Transverse colon (tissue), 4 donors: Measurements from ENCODE around the gene PHRF1. TPM values are rescaled to one million over a fixed set of nuclear protein-coding genes. Genes with fewer than 3 reads are reported as not detected.

Experiments used
- DNase-seq: peaks from one replicate; pipeline ENCODE4 v3.0.0-alpha.2; 2019
- H3K27ac ChIP-seq, 4 donors: fragments of 200-600 bp; sonication (generic); 2 replicates each; pipeline ENCODE4 v1.5.1; 2016 to 2018; ENCODE audit warnings: inconsistent platforms in 4 of 4
- H3K27me3 ChIP-seq: fragments of 200-600 bp; sonication (generic); 2 replicates; pipeline ENCODE4 v1.5.1; 2017; ENCODE audit warnings: inconsistent platforms
- H3K36me3 ChIP-seq, 4 donors: fragments of 200-600 bp; sonication (generic); 2 replicates each; pipeline ENCODE4 v1.5.1; 2017 to 2019; ENCODE audit warnings: inconsistent platforms in 4 of 4
- H3K4me1 ChIP-seq, 4 donors: fragments of 200-600 bp; sonication (generic); 2 replicates each; pipeline ENCODE4 v1.5.1; 2017 to 2020; ENCODE audit warnings: inconsistent platforms in 4 of 4
- H3K4me3 ChIP-seq, 4 donors: fragments of 200-600 bp; sonication (generic); 1 replicate in 1 of 4; 2 replicates in 3 of 4; pipeline versions ENCODE4 v1.5.1 to v1.6.1; 2017 to 2019; ENCODE audit warnings: inconsistent platforms in 4 of 4
- H3K9me3 ChIP-seq, 2 donors: fragments of 200-600 bp; sonication (generic); 2 replicates each; pipeline ENCODE4 v1.5.1; 2017 to 2019; ENCODE audit warnings: inconsistent platforms in 2 of 2
- EP300 ChIP-seq: sonication (generic); formaldehyde crosslinking; IDR thresholded peaks from one replicate; pipeline ENCODE4 v1.6.1; 2017; ENCODE audit warnings: antibody characterized with exemption, low read depth
- POLR2A ChIP-seq: fragments of 450-650 bp; IDR thresholded peaks from one replicate; pipeline ENCODE4 v1.6.1; 2016; ENCODE audit warnings: antibody characterized with exemption, mild to moderate bottlenecking, moderate library complexity
- POLR2AphosphoS5 ChIP-seq, 3 donors: sonication (generic); formaldehyde crosslinking; IDR thresholded peaks; one replicate each; pipeline ENCODE4 v1.6.1; 2016; ENCODE audit warnings: antibody characterized with exemption in 3 of 3
- WGBS, 2 donors: methylation state at CpG; one replicate each; pipeline ENCODE4 v1.1.5; 2018; ENCODE audit warnings: low coverage in 1 of 2; 5-methylcytosine and 5-hydroxymethylcytosine counted together
- in situ Hi-C, 4 donors: fragments of 200-750 bp; cut with MboI; loops; one replicate each; pipeline versions ENCODE4 v1.15.0 to v1.15.1; 2017; ENCODE audit warnings: low sequenced_read_pairs in 3 of 4, low pct_ligation_motif_present in 1 of 4, low pct_unique_long_range_greater_than_20kb in 1 of 4
- intact Hi-C: fragments of 100-400 bp; cut with DNase I; formaldehyde crosslinking; loops from one replicate; pipeline ENCODE4 v1.15.1; 2023; ENCODE audit warnings: low total_unique reads
- total RNA-seq, 4 donors: library from RNA; depleted of rRNA; stranded (reverse); fragments of >200 nt; gene quantifications; one replicate each; pipeline ENCODE4 v1.1.0, GENCODE V29; 2016
- TF ChIP-seq, protein P1 (sequence below), 5 experiments: fragments of 200-600 bp in 3 of 5; fragments of 450-650 bp in 2 of 5; sonication (generic) in 3 of 5; IDR thresholded peaks; 1 replicate in 2 of 5; 2 replicates in 3 of 5; pipeline ENCODE4 v1.5.1; 2016 to 2017; ENCODE audit warnings: antibody characterized with exemption in 5 of 5, inconsistent platforms in 3 of 5, mild to moderate bottlenecking in 2 of 5, moderate library complexity in 1 of 5

The PHRF1 gene
- total RNA-seq, 4 donors from 2014 or later, result 28.4 to 60.6 (median 43.2) TPM

DNA sequence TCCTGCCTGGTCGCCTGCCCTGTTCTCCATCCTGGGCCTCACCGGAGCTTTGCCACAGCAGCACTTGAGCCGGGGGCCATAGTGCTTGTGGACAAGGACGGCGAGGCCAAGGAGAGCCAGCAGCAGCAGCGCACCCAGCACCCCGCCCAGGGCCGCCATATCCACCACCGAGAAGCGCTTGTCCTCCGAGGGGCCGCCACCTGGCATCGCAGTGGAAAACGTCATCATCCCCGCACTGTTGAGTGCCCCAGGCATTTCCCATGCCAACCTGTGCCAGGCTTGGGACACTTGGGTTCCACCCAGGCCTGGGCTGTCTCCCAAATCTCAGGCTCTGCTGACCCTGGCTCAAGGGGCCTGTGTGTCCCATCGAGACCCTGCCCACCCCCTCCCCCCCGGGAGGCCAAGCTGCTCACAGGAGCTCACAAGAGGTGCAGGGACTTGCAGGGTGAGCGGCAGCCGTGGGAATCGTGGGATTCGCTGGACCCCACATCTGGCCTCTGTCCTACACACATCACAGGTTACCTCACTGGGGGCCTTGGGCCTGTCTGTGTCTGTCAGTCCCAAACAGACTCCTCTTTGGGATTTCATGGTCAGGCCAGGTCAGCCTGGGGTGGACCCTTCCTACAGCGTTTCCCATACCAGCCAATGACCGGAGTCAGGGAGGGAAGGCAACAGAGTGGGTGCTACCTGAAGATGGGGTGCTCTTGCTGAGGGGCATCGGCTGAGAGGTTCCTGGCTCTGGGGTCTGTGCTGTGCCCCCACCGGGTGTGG lies 41.8 kb downstream of the PHRF1 start:
- TF ChIP-seq POLR2A, result no peak
- no peak for TF ChIP-seq EP300
- TF ChIP-seq POLR2AphosphoS5 (IDR thresholded peaks at IDR 0.05), result no peak
- TF ChIP-seq, protein P1, sequence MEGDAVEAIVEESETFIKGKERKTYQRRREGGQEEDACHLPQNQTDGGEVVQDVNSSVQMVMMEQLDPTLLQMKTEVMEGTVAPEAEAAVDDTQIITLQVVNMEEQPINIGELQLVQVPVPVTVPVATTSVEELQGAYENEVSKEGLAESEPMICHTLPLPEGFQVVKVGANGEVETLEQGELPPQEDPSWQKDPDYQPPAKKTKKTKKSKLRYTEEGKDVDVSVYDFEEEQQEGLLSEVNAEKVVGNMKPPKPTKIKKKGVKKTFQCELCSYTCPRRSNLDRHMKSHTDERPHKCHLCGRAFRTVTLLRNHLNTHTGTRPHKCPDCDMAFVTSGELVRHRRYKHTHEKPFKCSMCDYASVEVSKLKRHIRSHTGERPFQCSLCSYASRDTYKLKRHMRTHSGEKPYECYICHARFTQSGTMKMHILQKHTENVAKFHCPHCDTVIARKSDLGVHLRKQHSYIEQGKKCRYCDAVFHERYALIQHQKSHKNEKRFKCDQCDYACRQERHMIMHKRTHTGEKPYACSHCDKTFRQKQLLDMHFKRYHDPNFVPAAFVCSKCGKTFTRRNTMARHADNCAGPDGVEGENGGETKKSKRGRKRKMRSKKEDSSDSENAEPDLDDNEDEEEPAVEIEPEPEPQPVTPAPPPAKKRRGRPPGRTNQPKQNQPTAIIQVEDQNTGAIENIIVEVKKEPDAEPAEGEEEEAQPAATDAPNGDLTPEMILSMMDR (IDR thresholded peaks at IDR 0.05), result no peak
- in situ Hi-C loops, result no loop called here
- H3K36me3 ChIP-seq, result no peaks in the 10 kb centered on the region

DNA sequence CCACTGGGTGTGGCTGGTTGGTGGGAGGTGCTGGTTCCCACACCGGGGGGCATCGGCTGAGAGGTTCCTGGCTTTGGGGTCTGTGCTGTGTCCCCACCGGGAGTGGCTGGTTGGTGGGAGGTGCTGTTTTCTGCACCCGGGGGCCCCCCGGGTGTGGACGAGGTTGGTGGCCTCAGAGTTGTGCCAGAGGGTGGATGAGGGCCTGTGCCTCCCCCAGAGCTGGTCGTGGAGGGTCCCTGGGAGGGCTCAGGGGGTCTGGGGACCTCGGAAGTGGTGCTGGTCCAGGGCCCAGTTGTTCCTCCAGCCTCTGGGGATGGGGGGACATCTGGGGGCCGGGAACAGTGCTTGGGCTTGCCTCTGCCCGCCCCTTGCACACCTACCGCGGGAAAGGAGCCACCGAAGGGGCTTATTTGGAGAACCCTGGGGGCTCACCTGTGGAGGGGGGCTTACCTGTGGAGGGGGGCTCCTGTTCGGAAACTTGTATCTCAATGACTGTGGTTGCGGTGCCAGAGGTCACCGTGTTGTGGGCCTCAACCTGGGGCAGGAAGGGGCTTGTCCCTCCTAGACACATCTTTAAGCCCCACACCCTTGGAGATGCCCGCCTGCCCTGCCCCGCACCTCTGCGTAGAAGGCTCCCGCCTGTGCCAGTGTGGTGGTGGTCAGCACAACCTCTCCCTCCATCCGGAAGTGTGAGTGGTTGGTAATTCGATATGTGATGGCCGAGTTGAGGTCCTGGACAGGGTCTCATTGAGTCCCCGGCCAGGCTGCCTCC lies 42.8 kb downstream of the PHRF1 start:
- Histone ChIP-seq H3K4me3 (no peak overlapping the region), H3K9me3 (no peaks in the 10 kb centered on the region), H3K36me3 (no peaks in the 10 kb centered on the region), H3K4me1 (peaks cover 12 to 26% (median 26%) of the 10 kb centered on the region in 4 donors), H3K27ac (no peak overlapping the region), H3K27me3 (no peaks in the 10 kb centered on the region)
- 89% methylated on average over 23 of the region's 24 CpGs; no CpG with 5 or more reads in 1 of the 2 donors for WGBS, 2 donors
- intact Hi-C loops (no loop called here), in situ Hi-C loops (no loop called here)
- TF ChIP-seq, protein P1 (IDR thresholded peaks at IDR 0.05), result no peak
- DNase-seq, result no peak

More for the DNA sequence above, 41.8 kb downstream of the PHRF1 start:
- intact Hi-C loops, result no loop called here
- H3K9me3 ChIP-seq, result no peaks in the 10 kb centered on the region
- no peak for DNase-seq
- no peaks in the 10 kb centered on the region for H3K27me3 ChIP-seq
- 75 to 94% methylated on average over 2 to 25 of the region's 25 CpGs for WGBS, 2 donors
- H3K4me3 ChIP-seq, result no peak overlapping the region
- no peak overlapping the region for H3K27ac ChIP-seq
- H3K4me1 ChIP-seq, result peaks cover 18 to 30% (median 28%) of the 10 kb centered on the region in 4 donors

DNA sequence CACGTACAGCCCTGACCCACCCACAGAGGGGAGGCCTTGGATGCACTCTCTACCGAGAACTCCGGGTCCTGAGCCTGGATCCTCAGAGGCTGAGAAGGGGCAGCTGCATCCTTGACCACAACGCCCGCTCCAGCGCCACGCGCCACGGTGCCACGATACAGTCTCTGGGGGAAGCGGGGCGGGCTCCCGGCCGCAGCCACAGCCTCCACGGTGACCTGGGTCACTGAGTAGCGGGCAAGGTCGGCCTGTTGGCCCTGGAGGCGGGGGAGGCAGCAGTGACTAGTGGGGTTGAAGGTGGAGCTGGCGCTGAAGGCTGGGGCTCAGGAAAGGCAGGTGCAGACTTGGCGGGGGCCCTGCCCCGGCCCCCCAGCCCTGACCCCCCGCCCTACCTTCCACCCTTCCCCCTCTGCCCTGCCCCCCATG lies 43.4 kb downstream of the PHRF1 start:
- TF ChIP-seq, protein P1 (IDR thresholded peaks at IDR 0.05), result no peak
- no peak for TF ChIP-seq POLR2AphosphoS5 (IDR thresholded peaks at IDR 0.05)
- TF ChIP-seq EP300, result no peak
- TF ChIP-seq POLR2A, result no peak
- H3K4me3 ChIP-seq, result no peak overlapping the region
- no peaks in the 10 kb centered on the region for H3K36me3 ChIP-seq
- H3K9me3 ChIP-seq, result no peaks in the 10 kb centered on the region
- 89% methylated on average over 20 of the region's 22 CpGs; no CpG with 5 or more reads in 1 of the 2 donors for WGBS, 2 donors
- intact Hi-C loops (no loop called here), in situ Hi-C loops (no loop called here)
- no peak for DNase-seq
- peaks cover 7 to 20% (median 20%) of the 10 kb centered on the region in 4 donors for H3K4me1 ChIP-seq
- peaks cover under 1% of the 10 kb centered on the region for H3K27me3 ChIP-seq
- no peak overlapping the region for H3K27ac ChIP-seq

DNA sequence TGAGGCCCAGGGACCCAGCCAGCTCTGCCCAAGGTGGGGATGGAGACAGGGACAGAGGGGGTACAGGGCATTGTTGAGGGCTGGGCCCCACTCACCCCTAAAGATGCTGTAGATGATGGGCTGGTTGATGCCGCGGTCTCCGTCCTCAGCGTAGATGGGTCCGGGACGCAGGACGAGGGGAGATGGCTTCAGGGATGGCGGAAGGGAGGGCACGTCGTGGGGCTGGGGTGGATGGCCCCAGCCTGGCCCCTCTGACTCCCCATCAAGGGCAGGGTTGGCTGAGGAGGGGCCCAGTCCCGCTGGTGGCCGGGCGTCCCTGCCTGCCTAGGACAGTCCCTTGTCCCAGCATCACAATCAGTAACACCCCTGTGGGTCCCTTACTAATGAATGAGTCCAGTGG lies 43.9 kb downstream of the PHRF1 start:
- TF ChIP-seq POLR2AphosphoS5 (IDR thresholded peaks at IDR 0.05), result no peak
- TF ChIP-seq POLR2A, result no peak
- no peak for TF ChIP-seq EP300
- TF ChIP-seq, protein P1 (IDR thresholded peaks at IDR 0.05), result no peak
- Histone ChIP-seq H3K4me3 (no peak overlapping the region), H3K27ac (no peak overlapping the region), H3K36me3 (no peaks in the 10 kb centered on the region), H3K27me3 (peaks cover 5% of the 10 kb centered on the region), H3K9me3 (no peaks in the 10 kb centered on the region), H3K4me1 (peaks cover under 1 to 15% (median 14%) of the 10 kb centered on the region in 4 donors)
- no peak for DNase-seq
- in situ Hi-C loops, result no loop called here
- WGBS, 2 donors, result 89% methylated on average over 13 of the region's 13 CpGs; no CpG with 5 or more reads in 1 of the 2 donors
- intact Hi-C loops, result no loop called here
